Activated naive CD4-positive, alpha-beta T cell treated with Interleukin-2 at 50 U/mL for 16 hours (primary cell): ENCODE data around the gene FGF7.
"Not testable (repeated sequence)": the region's sequence is repeated elsewhere in the genome, so short reads cannot be mapped to it uniquely, and the experiment has no call there.

Source experiments
- DNase-seq: peaks from one replicate; pipeline ENCODE4 v3.0.0-alpha.2; 2020

The FGF7 gene

DNA sequence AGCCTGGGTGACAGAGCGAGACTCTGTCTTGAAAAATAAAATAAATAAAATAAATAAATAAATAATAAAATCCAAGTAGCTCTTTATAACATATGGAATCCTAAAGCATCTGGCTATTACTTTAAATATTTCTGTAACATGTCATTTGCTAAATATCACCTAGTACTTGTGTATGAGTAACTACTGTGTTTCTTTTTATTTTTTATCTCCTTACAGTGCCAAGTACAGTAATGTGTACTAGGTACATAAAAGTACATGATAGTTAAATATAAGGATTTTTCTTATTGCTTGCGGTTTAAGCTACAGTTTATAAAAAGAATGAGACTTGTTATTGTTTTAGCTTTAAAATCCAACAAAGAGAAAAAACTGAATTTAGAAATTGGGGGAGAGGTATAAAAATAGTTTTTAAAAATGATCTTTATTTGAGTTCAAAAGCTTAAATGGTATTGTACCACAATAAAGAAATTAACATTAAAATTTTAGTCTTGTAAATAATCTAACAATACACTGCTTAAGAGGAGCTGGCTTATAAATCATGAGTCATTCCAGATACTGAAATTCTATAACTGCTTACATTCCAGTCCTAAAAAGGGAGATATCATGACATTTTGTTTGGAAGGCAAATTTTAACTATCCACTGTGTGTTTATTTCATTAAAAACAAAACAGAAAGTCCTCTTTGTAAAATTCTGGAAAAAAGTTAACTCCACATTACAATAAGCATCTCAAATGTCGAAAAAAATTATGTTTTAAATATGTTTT is 73.1 kb downstream of the FGF7 start:
- DNase-seq: no peak

- DNase-seq: no peak
Measured at GRCh38 chr15:49501586-49501985, 78.5 kb downstream of the FGF7 start.

DNA sequence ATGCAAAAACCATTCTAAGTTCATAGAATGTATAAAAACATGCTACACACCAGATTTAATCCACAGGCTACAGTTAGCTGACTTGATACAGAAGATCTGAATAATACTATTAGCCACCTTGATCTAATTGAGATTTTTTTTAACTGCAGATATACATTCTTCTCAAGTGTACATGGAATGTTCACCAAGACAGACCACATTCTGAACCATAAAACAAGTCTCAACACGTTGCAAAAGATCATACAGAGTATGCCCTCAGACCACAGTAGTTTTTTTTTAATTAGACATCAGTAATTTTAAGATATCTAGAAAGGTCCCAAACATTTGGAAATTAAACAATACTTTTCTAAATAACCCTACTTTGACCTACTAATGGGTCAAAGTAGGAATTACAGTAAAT is 83.3 kb downstream of the FGF7 start:
- no peak for DNase-seq

- DNase-seq: no peak
Measured at GRCh38 chr15:49507261-49507660, 84.2 kb downstream of the FGF7 start.

GRCh38 chr15:49512739-49513138 is 89.7 kb downstream of the FGF7 start:
- DNase-seq: not testable (repeated sequence)

DNA sequence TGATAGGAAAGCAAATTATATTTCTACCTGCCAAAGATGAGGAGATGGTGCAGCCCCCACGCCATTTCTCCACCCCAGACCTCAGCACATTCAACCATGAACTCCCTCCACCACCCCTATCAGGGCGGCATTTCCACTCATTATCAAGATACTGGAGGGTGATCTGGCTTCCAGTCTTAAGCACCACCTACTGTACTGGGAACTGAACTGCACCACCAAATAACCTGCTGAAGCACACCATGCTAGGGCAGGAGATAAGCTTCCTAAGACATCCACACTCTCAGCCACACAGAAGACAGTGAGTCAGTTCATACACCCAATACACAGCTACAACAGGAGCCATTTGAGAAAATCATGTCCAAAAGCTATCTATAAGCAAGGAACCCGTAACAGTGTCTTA is 98.8 kb downstream of the FGF7 start:
- no peak for DNase-seq

- no peak for DNase-seq
Measured at GRCh38 chr15:49528289-49528688, 105.2 kb downstream of the FGF7 start.

DNA sequence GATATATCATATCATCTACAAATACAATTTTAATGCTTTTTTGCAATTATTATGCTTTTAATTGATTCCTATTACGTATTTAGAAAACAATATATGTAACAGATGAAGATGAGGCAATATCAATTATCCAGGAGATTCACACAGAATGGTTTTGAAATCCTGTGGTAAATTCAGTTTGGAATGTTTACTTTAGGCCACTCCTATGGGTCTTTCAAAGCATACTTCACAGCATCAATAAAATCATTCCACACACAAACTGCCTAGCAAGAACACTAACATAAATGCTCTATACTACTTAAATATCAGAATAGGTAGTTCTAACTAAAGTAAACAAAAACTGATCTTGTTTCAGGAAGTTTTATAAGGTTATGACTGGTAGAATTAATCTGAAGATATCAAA is 107.0 kb downstream of the FGF7 start:
- DNase-seq: no peak
